ENCODE data around the gene ZNF311.

Gene ZNF311
- total RNA-seq, result 0.08 to 2.1 (median 0.79) reads per million in 17 experiments

GRCh38 chr6:29005183-29005885, at the start of gene ZNF311:
Gene ZNF311 (minus strand): TSS chr6:29005315. CDS start chr6:29003954, 1,361 bp downstream.
- DNase-seq, result peak; percentile 77 to 87 (median 81)

DNA sequence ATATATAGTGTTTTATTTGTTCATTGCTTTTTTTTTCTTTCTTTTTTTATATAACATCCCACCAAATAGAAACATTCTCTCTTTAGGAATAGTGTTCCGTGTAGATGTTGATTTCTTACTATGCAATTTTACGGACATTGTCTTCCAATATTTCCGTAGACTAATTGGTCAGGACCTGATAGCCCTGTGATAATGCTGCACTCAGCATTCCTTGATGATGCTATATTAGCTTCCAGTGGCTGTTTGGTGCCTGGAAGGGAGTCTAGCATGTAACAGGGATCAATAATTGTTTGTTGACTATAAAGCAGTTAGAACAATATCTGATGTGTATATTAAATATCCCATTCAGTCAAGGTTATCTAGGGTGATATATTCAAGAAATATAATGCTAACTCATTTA, 46.6 kb upstream of the ZNF311 start:
- no peak for DNase-seq

GRCh38 chr6:29045075-29045474, 40.0 kb upstream of the ZNF311 start, which contains the start of gene OR2W1:
Gene OR2W1 (minus strand): TSS chr6:29045175. CDS start chr6:29045175, 0 bp downstream.
- DNase-seq, result no peak

DNA sequence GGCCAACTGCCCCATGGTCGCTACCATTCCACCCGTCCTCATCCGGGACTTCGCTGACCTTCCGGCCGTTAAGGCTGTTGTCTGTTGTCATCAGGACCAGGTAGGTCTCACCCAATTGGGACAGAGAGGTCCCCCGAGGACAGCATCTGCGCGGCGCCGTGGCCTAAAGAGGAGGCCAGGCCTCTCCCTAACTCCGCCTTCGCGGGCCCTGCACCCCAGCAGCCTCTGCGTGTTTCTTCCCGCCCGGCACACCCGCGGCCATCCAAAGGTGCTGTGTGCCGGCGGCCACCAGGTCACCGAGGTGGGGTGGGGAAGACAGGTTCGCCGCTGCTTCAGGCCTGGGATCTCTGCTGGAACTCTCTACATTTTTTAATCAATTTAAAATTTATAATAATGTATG, 30.8 kb upstream of the ZNF311 start:
- no peak for DNase-seq

DNA sequence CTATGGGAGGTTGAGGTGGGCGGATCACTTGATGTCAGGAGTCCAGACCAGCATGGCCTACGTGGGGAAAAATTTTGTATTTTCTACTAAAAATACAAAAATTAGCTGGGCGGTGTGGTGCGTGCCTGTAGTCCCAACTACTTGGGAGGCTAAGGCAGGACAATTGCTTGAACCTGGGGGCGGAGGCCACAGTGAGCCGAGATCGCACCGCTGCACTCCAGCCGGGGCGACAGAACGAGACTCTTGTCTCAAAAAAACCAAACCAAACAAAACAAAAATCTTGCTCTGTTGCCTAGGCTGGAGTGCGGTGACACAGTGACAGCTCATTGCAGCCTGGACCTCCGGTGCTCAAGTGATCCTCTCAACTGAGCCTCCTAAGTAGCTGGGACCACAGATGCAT, 23.7 kb upstream of the ZNF311 start:
- no peak for DNase-seq

GRCh38 chr6:29025927-29026585, 20.9 kb upstream of the ZNF311 start:
- DNase-seq, result no peak

DNA sequence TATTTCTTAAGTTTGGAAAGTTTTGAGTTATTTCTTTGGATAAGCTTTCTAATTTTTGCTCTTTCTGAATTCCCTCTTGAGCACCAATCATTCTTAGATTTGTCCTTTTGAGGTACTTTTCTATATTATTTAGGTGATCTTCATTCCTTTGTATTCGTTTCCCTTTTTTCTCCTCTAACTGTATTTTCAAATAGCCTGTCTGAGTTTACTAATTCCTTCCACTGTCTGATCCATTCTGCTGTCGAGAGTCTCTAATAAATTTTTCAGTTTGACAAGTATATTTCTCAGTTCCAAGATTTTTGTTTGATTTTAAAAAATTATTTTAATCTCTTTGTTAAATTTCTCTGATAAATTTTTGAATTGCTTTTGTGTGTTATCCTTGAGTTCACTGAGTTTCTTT, 16.3 kb upstream of the ZNF311 start:
- DNase-seq, result no peak

DNA sequence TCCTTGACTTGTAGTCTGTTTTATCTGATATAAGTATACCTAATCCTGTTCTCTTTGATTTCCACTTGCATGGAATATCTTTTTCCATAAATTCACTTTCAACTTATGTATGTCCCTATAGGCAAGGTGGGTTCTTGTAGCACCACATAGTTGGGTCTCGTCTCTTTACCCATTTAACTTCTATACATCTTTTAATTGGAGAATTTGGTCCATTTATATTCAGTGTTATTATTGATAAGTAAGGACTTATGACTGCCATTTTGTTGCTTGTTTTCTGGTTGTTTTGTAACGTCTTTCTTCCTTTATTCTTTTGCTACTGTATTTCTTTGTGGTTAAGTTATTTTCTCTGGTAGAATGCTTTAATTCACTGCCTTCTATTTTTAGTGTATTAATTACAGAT, 14.5 kb upstream of the ZNF311 start:
- no peak for DNase-seq

DNA sequence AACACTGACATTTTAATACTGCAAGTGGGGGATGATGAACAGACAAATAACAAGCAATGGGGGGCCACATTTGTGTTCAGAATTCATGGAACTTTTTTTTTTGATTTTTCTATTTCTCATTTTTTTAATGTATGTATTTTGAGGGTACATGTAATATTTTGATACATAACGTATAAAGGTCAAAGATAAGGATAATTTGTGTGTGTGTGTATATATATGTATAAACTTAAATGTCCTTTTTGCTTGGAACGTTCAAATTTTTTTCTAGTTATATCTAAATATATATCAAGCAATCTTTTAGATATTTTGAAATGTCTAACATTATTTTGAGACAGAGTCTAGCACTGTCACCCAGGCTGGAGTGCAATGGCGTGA, 12.3 kb upstream of the ZNF311 start:
- DNase-seq, result no peak

- peak; percentile 76 to 87 (median 84) for DNase-seq
Observed at GRCh38 chr6:29016559-29017427, 11.7 kb upstream of the ZNF311 start.

DNA sequence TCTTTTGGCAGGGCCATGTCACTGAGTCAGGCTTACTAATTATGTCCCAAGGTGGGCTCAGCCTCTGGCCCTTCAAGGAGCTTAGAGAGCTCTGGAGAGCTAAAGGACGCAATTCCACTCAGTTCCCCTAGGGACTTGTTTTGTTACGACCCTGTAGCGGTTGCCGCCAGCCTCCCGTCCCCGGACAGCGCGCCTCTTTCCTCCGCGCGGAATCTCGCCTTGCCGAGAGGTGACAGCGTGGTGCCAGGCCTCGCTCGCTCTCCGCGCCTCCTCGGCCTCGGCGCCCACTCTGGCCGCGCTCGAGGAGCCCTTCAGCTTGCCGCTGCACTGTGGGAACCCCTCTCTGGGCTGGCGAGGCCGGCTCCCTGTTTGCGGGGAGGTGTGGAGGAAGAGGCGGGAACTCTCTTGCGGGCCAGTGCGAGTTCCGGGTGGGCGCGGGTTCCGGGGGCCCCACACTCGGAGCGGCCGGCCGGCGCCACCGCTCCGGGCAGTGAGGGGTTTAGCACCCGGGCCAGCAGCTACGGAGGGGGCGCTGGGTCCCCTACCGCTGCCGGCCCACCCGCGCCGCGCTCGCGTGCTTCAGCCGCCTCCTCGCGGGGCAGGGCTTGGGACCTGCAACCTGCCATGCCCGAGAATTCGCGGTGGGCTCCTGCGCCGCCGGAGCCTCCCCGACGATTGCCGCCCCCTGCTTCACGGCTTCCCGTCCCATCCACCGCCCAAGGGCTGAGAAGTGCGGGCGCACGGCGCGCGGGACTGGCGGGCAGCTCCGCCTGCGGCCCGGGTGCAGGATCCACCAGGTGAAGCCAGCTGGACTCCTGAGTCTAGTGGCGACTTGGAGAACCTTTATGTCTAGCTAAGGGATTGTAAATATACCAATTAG, 9.9 kb upstream of the ZNF311 start:
- peak in 1 of 4 experiments; percentile 7 for DNase-seq

GRCh38 chr6:29011276-29011734, 6.2 kb upstream of the ZNF311 start:
- DNase-seq, result peak; percentile 32 to 63 (median 56)

GRCh38 chr6:29009358-29009757, 4.2 kb upstream of the ZNF311 start:
- no peak for DNase-seq

DNA sequence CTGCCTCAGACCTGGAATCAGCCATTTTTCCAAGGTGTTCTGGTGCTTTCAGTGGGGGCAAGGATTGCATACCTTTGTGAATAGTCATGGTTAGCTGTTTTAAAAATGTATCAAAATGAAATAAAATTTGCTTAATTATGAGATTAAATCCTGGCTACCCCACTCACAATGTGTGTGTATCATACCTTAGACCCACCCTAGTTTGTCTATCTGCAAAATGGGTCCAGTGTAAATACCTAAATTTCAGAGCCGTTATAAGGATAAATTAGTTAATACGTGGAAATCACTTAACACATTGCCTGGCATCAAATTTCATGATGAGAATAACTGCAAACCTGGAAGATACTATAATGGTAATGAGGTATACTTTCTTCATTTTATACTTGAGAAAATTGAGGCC, 3.0 kb upstream of the ZNF311 start:
- no peak for DNase-seq

- DNase-seq, result no peak
Observed at GRCh38 chr6:28996844-28997510, 8.1 kb downstream of the ZNF311 start.

DNA sequence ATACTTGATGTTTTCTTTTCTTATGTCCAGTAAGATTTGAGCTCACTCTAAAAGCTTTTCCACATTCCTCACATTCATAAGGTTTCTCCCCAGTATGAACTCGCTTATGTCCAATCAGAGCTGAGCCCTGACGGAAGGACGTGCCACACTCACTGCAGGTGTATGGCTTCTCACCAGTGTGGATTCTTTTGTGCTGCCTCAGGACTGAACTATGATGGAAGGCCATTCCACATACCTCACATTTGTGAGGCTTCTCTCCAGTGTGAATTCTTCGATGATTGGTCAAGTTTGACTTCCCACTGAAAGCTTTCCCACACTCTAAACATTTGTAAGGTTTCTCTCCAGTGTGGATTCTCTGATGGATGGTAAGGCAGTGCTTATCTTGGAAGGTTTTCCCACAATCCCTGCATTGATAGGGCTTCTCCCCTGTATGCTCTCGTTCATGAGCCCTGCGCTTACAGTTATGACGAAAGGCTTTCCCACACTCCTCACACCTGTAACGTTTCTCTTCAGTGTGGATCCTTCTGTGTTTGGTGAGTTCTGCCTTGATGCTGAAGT, 9.9 kb downstream of the ZNF311 start:
- no peak for DNase-seq

- DNase-seq, result peak; percentile 68 to 84 (median 75)
Observed at GRCh38 chr6:28988536-28989311, 16.4 kb downstream of the ZNF311 start.

- peak; percentile 69 to 84 (median 82) for DNase-seq
Observed at GRCh38 chr6:28985462-28986164, 19.5 kb downstream of the ZNF311 start.

DNA sequence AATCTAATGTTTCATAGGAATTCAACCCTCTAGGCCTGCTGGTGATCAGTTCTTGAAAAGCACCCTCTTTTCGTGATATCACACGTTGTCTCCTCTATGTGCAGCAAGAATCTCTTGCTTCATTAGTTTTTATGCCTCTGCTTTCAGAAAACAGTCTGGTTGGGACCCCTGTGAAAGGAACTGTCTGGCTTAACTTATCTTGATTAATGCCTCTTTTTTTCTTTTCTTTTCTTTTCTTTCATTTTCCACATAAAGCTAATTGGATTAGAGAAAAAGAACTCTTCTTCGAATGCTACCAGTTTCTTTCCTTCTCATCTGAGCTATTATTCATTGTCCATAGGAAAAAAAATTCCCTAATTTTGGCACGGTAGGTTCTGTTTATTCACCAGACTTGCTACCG, 21.3 kb downstream of the ZNF311 start:
- no peak for DNase-seq

All from suppressor macrophage (primary cell).